Lower leg skin (tissue), 4 donors: Measurements from ENCODE around the gene TNFRSF1B. TPM values are rescaled to one million over a fixed set of nuclear protein-coding genes. Genes with fewer than 3 reads are reported as not detected.

Experiments used
- DNase-seq, 2 donors: peaks; one replicate each; pipeline ENCODE4 v3.0.0-alpha.2; 2019; ENCODE audit warnings: low spot score in 2 of 2
- H3K4me3 ChIP-seq: fragments of 200-600 bp; sonication (generic); 2 replicates; pipeline ENCODE4 v1.5.1; 2017; ENCODE audit warnings: mild to moderate bottlenecking, low read depth; ENCODE audit not compliant: poor library complexity, severe bottlenecking
- CTCF ChIP-seq, 3 donors: fragments of 450-650 bp; IDR thresholded peaks; one replicate each; pipeline ENCODE4 v1.5.1; 2016; ENCODE audit warnings: antibody characterized with exemption in 3 of 3, mild to moderate bottlenecking in 3 of 3, moderate library complexity in 2 of 3
- POLR2A ChIP-seq, 2 donors: fragments of 450-650 bp; IDR thresholded peaks; one replicate each; pipeline ENCODE4 v1.6.1; 2016 to 2017; ENCODE audit warnings: antibody characterized with exemption in 2 of 2, mild to moderate bottlenecking in 1 of 2, moderate library complexity in 1 of 2
- WGBS, 2 donors: methylation state at CpG; one replicate each; pipeline ENCODE4 v1.1.5; 2018; 5-methylcytosine and 5-hydroxymethylcytosine counted together
- intact Hi-C: fragments of 100-400 bp; cut with DNase I; formaldehyde crosslinking; loops from one replicate; pipeline ENCODE4 v1.15.0; 2023; ENCODE audit warnings: low total_unique reads
- total RNA-seq, 4 donors: library from RNA; depleted of rRNA; stranded (reverse); fragments of >200 nt; gene quantifications; one replicate each; pipeline ENCODE4 v1.1.0, GENCODE V29; 2016

Gene TNFRSF1B
- total RNA-seq, 4 donors from 2014 or later, result 8.5 to 33.1 (median 16.3) TPM

GRCh38 chr1:12130466-12131130, 36.2 kb upstream of the TNFRSF1B start:
- no peak for DNase-seq
- intact Hi-C loops, result no loop called here
- no peak overlapping the region for H3K4me3 ChIP-seq
- WGBS, 2 donors, result 80 to 82% methylated on average over 13 of the region's 13 CpGs
- TF ChIP-seq POLR2A (IDR thresholded peaks at IDR 0.05) (no peak), CTCF (IDR thresholded peaks at IDR 0.05) (no peak)

GRCh38 chr1:12132078-12132477, 34.7 kb upstream of the TNFRSF1B start:
- no peak overlapping the region for H3K4me3 ChIP-seq
- intact Hi-C loops, result no loop called here
- 44 to 49% methylated on average over 8 of the region's 8 CpGs for WGBS, 2 donors
- no peak for DNase-seq
- TF ChIP-seq CTCF (IDR thresholded peaks at IDR 0.05) (no peak), POLR2A (IDR thresholded peaks at IDR 0.05) (no peak)

GRCh38 chr1:12134716-12135115, 32.1 kb upstream of the TNFRSF1B start:
- intact Hi-C loops, result loop anchor here (5.0 kb wide), 1 partner anchor 292 kb away; no protein-coding TSS in a partner anchor
- no peak for TF ChIP-seq CTCF (IDR thresholded peaks at IDR 0.05)
- no peak for TF ChIP-seq POLR2A (IDR thresholded peaks at IDR 0.05)
- WGBS, 2 donors, result 95 to 98% methylated on average over 8 to 10 of the region's 10 CpGs
- DNase-seq, result no peak
- no peak overlapping the region for H3K4me3 ChIP-seq

GRCh38 chr1:12135612-12136011, 31.2 kb upstream of the TNFRSF1B start:
- TF ChIP-seq CTCF (IDR thresholded peaks at IDR 0.05) (no peak), POLR2A (IDR thresholded peaks at IDR 0.05) (no peak)
- H3K4me3 ChIP-seq, result no peak overlapping the region
- intact Hi-C loops, result loop anchor here (5.0 kb wide), 1 partner anchor 293 kb away; no protein-coding TSS in a partner anchor
- peak in 1 of 2 donors; percentile 90 for DNase-seq
- 26 to 32% methylated on average over 5 to 6 of the region's 6 CpGs for WGBS, 2 donors

- H3K4me3 ChIP-seq, result no peak overlapping the region
- intact Hi-C loops, result loop anchor here (5.0 kb wide), 1 partner anchor 295 kb away; no protein-coding TSS in a partner anchor
- TF ChIP-seq CTCF (IDR thresholded peaks at IDR 0.05) (no peak), POLR2A (IDR thresholded peaks at IDR 0.05) (no peak)
- DNase-seq, result no peak
- WGBS, 2 donors, result 76% methylated on average over 8 of the region's 8 CpGs
Measured at GRCh38 chr1:12136916-12137610, 29.7 kb upstream of the TNFRSF1B start.
